Activated naive CD4-positive, alpha-beta T cell treated with Interleukin-2 at 50 U/mL for 16 hours (primary cell): ENCODE results near the gene SRGN.
A peak's percentile ranks its signal among the peaks of the same experiment; 100 is the strongest.

Experiments used
- DNase-seq: peaks from one replicate; pipeline ENCODE4 v3.0.0-alpha.2; 2020

The SRGN gene

GRCh38 chr10:69061305-69062161, 26.4 kb upstream of the SRGN start:
- peak; percentile 27 for DNase-seq

DNA sequence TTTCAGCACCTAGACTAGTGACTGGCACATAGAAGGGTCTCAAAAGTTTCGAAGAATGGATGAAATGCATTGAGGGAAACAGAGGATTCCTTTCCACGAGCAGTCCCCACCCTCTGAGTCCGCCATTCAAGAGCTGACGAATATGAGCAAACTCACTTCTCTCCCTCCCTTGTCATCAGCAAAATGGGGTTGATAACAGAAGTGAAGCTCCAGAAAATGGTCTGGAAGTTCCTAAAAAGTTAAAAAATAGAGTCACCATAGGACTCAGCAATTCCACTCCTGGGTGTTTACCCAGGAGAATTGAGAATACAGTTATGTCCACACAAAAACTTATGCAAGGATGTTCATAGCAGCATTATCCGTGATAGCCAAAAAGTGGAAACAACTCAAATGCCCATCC, 25.0 kb upstream of the SRGN start:
- no peak for DNase-seq

GRCh38 chr10:69064762-69065328, 23.1 kb upstream of the SRGN start:
- no peak for DNase-seq

DNA sequence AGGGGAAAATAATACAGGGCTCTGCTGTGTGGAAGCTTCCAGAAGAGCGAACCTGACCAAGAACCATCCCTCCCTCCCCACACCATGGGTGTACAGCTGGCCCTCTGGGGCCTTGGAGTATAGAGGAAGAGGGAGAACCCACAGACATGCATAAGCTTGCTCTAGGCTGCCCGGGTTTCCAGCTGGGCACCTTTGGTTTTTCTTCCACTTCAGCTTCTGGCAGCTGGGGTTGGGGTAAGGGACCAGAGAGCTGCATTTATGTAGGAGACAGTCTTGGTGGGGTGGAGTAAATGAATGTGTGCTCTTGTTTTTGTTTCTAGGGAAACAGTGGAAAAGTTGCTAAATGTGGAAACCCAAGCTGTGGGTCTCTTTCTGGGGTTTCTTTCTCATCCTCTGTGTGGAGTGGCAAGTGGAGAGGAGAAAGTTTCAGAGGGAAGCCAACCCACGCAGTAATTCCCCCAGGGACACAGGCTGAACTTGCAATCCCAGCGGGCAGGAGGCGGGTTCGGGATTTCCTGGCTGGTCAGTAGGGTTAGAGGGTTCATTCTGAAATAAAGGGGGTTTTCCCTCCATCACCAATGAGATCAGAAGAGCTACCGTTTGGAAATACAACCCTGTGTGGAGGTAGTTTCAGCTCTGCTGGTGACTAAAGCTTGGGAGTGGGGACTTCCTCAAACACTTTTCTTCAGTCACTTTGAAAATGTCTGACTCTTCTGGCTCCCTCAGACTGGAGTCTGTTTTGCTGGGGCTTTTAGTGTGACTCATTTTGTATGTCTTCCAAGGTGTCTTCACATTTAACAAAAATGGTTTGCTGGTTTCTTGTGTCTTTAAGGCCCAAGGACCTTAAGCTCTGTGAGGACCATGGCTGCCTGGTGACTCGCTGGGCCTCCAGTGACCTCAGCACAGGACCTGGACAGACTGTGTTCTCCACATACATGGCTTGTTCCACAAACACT, 22.2 kb upstream of the SRGN start:
- DNase-seq = peak; percentile 63

- DNase-seq = no peak
Observed at GRCh38 chr10:69067189-69067588, 20.7 kb upstream of the SRGN start.

- no peak for DNase-seq
Observed at GRCh38 chr10:69068549-69068948, 19.4 kb upstream of the SRGN start.

GRCh38 chr10:69069090-69070042, 18.5 kb upstream of the SRGN start:
- no peak for DNase-seq

GRCh38 chr10:69070951-69071350, 17.0 kb upstream of the SRGN start:
- no peak for DNase-seq

DNA sequence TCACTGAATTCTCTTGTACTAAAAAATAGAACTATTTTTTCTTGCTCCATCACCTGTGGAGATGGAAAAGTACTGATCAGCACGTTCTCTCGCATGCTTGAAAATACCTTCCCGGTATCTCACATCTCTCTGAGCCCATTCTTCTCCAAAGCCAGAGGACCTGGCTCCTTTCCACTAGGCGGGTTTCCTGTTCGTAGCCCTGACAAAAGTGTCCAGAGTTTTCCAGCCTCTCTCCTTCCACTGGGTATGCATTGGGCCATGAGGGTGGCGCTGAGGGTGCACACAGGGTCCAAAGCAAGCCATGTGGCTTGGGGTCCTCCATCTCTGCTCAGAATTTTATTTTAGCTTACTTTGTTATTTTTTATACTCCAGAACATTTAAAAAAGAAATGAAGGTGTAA, 16.3 kb upstream of the SRGN start:
- no peak for DNase-seq

GRCh38 chr10:69073026-69073425, 14.9 kb upstream of the SRGN start:
- DNase-seq = no peak

DNA sequence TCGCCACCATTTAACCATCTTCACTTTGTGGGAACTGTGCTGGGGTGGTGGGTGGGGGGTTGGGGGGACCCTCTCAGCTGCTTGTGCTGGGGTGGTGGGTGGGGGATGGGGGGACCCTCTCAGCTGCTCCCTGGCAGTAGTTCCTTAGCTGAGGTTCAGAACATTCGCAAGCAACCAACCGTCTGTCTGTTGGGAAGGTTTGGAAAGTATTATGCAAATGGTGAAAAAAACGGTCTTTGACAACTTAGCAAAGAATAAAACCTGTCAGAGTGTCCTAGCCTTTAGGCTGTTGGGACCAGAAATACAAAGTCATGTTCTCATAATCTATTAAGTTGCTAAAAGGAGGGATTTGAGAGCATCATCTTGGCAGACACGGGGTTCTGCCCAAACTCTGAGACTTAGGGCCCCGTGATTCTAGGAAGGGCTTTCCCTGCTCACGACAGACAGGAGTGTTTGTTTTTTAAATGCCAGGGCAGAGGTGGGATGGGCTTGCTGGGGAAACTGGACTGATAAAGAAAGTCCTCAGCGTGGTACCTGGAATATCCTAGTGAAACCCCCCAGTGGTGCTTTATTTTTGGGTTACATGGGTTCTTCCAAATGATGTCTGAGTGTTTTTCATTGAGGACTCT, 14.1 kb upstream of the SRGN start:
- no peak for DNase-seq

DNA sequence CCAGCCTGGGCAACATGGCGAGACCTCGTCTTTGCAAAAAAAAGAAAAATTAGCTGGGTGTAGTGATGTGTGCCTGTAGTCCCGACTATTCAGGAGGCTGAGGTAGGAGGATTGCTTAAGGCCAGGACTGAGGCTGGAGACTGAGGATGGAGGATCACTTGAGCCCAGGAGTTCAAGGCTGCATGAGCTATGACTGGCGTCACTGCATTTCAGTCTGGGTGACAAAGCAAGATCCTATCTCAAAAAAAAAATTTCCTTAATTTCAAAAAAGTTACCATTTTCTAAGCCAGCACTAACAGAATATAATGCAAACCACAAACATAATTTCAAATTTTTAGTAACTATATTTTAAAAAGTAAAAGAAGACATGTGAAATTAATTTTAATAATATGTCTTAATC, 13.4 kb upstream of the SRGN start:
- no peak for DNase-seq

DNA sequence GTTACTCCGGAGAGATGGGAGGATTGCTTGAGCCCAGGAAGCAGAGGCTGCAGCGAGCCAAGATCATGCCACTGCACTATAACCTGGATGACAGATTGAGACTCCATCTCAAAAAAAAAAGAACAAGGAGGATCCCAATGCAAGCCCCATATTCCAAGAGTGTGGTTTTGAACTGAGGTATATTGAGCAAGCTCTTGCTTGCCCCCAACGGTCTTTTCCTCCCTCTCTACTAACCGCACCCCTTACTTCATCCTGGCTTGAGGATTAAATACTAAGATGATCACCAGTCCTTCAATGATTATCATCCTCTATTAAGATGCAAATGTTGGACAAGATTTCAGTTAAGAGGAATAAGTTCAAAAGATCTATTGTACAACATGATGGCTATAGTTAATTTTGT, 12.5 kb upstream of the SRGN start:
- no peak for DNase-seq

GRCh38 chr10:69078311-69078710, 9.6 kb upstream of the SRGN start:
- no peak for DNase-seq

DNA sequence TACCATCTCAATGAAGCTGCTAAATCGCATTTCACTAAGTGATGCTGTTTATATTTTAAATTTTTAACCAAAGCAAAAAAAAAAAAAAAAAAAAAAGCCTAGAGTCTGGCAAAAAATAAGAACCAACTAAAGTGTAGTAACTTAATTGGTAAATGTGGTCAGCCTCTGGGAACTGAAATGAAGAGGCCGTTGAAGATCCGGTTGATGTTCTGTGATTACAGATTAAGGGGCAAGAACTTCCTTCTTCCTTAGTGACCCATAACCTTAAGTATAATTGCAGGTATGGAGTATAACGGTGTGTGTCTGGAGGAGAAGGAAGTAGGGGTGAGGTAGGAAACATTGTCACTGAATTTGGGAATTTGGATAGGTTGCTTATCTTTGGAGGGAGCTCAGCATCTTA, 7.7 kb upstream of the SRGN start:
- DNase-seq = no peak

GRCh38 chr10:69086001-69086509, 1.8 kb upstream of the SRGN start:
- no peak for DNase-seq

GRCh38 chr10:69088471-69088769, 517 bp downstream of the SRGN start:
- peak; percentile 26 for DNase-seq

GRCh38 chr10:69088801-69089501, 1.0 kb downstream of the SRGN start:
- DNase-seq = no peak

DNA sequence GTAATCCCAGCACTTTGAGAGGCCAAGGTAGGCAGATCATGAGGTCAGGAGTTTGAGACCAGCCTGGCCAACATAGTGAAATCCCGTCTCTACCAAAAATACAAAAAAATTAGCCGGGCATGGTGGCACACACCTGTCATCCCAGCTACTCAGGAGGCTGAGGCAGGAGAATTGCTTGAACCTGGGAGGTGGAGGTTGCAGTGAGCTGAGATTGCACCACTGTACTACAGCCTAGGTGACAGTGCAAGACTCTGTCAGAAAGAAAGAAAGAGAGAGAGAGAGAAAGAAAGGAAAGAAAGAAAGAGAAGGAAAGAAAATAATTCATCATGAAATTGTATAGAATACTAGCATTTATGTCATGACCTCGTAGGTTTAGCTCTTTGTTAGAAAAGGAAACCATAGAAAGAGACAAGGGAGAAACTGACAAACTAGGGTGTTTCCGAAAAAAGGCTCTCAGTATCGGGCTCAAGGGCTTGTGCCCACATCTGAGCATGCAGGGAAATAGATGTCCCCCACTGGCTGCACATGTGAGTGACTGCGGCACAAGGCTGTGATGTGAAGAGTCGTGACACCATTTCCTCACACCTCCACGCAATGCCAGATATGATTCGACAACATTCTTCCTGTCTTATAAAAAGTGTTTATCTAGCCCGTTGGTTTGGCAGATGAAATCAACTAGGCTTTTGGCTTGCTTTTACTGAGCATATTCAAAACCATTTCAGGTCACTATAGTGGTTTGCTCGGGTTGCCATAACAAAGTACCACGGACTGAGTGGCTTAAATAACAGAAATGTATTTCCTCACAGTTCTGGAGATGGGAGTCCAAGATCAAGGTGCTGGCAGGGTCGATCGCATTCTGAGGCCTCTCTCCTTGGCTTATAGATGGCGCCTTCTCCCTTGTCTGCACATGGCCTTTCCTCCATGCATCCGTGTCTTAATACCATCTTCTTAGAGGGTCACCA, 2.0 kb downstream of the SRGN start:
- DNase-seq = peak; percentile 83

DNA sequence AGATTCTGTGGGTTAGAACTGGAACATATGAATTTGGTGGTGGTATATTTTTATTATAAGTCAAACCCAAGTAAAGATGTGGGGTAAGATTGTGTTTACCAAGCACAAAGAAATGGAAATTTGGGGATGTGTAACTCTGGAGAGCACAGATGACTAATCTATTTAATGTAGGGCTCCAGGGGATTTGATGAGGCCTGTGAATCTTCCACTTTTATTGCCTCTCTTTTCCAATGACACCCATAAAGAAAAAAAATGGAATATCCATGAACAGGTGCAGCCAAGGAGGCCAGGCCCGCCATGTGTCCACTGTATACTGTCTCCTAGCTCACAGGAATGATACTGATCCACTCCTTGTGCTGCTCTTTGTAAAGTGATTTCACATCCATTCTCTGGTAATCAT, 2.8 kb downstream of the SRGN start:
- DNase-seq = no peak
